GM12891 (cell line): ENCODE results near the gene MAP10.

Experiments
- PAX5 ChIP-seq: IDR thresholded peaks from 2 replicates; pipeline ENCODE4 v1.6.1; 2011; ENCODE audit warnings: low read length, moderate library complexity, mild to moderate bottlenecking; ENCODE audit not compliant: insufficient read depth, severe bottlenecking
- POLR2A ChIP-seq: IDR thresholded peaks from 2 replicates; pipeline ENCODE4 v1.6.1; 2011; ENCODE audit warnings: low read depth, low read length, control low read depth
- POLR2AphosphoS5 ChIP-seq: IDR thresholded peaks from 2 replicates; pipeline ENCODE4 v1.6.1; 2011; ENCODE audit warnings: low read depth, low read length, control low read depth
- SPI1 ChIP-seq: IDR thresholded peaks from 2 replicates; pipeline ENCODE4 v1.6.1; 2011; ENCODE audit warnings: low read depth, low read length, control low read depth
- TAF1 ChIP-seq: IDR thresholded peaks from 2 replicates; pipeline ENCODE4 v1.6.1; 2011; ENCODE audit warnings: low read depth, low read length, control low read depth

GRCh38 chr1:232769733-232770132 is 35.5 kb upstream of the MAP10 start:
- no peak for TF ChIP-seq POLR2A
- no peak for TF ChIP-seq POLR2AphosphoS5
- TF ChIP-seq TAF1: no peak
- no peak for TF ChIP-seq SPI1
- no peak for TF ChIP-seq PAX5
